ENCODE results near the gene XPO1.

The XPO1 gene

DNA sequence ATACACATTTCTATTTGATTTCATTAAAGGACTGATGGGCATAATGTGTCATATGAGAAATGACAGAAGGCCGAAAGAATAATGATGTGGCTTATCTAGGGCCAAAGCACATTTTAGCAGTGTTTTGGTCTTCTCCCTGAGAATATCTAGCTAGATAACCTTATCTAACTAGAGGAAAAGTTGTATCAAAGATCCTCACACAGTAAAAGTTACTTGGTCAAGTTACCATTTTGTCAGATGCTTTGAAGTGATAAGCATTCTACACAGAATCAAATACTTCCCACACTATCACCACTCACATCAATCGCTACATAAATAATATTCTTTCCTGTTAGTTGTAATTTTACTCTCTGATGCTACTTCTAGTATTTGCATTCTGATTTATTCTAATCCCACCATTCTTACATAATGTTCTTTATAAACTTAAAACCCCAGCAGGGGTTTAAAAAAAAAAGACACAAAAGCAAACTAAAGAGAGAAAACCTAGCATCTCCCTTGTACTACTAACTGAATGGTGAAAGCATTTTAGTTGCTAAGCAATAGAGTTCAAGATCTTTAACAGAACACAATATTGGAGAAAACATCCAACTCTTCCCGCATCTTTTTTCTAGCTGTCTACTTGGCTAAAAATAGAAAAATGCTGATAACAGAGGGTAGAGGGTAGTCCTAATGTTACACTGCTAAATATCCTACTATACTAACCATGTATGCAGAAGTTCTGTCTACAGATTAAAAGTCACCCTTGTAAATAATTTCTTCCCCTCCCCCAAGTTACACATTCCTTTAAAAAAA lies 8.0 kb downstream of the XPO1 start:
- H3K4me1 Mint-ChIP-seq, result peaks cover 27% of the 10 kb centered on the region
- TF ChIP-seq CTCF (IDR thresholded peaks at IDR 0.05), result no peak
- H3K27me3 Mint-ChIP-seq (ENCODE audit: low read depth, poor library complexity), result no peaks in the 10 kb centered on the region
- no peak overlapping the region for H3K4me3 Mint-ChIP-seq
- DNase-seq, result no peak
- no peak overlapping the region for H3K27ac Mint-ChIP-seq
- peaks cover 67% of the 10 kb centered on the region for H3K36me3 Mint-ChIP-seq (ENCODE audit: low read depth)
- H3K9me3 Mint-ChIP-seq, result peaks cover 19% of the 10 kb centered on the region

- no peak for TF ChIP-seq CTCF (IDR thresholded peaks at IDR 0.05)
- Mint-ChIP-seq H3K27ac (peak overlapping the region; percentile 77), H3K27me3 (ENCODE audit: low read depth, poor library complexity) (no peaks in the 10 kb centered on the region), H3K9me3 (no peaks in the 10 kb centered on the region), H3K4me1 (no peaks in the 10 kb centered on the region), H3K36me3 (ENCODE audit: low read depth) (peaks cover 69% of the 10 kb centered on the region), H3K4me3 (no peak overlapping the region)
- DNase-seq, result no peak
Measured at GRCh38 chr2:61520261-61520660, 17.9 kb downstream of the XPO1 start.

GRCh38 chr2:61512768-61513398 lies 25.3 kb downstream of the XPO1 start:
- DNase-seq, result no peak
- H3K4me1 Mint-ChIP-seq, result peaks cover 13% of the 10 kb centered on the region

GRCh38 chr2:61510674-61511671 lies 27.2 kb downstream of the XPO1 start:
- Mint-ChIP-seq H3K9me3 (no peaks in the 10 kb centered on the region), H3K4me1 (peaks cover 13% of the 10 kb centered on the region), H3K27me3 (ENCODE audit: low read depth, poor library complexity) (peaks cover 4% of the 10 kb centered on the region), H3K36me3 (ENCODE audit: low read depth) (peaks cover 80% of the 10 kb centered on the region), H3K27ac (peak overlapping the region; percentile 66), H3K4me3 (no peak overlapping the region)
- TF ChIP-seq CTCF (IDR thresholded peaks at IDR 0.05), result no peak
- no peak for DNase-seq

More at GRCh38 chr2:61512768-61513398, 25.3 kb downstream of the XPO1 start:
- no peaks in the 10 kb centered on the region for H3K9me3 Mint-ChIP-seq
- H3K36me3 Mint-ChIP-seq (ENCODE audit: low read depth), result peaks cover 81% of the 10 kb centered on the region
- H3K4me3 Mint-ChIP-seq, result no peak overlapping the region
- no peak for TF ChIP-seq CTCF (IDR thresholded peaks at IDR 0.05)
- peaks cover 1% of the 10 kb centered on the region for H3K27me3 Mint-ChIP-seq (ENCODE audit: low read depth, poor library complexity)
- H3K27ac Mint-ChIP-seq, result peak overlapping the region; percentile 94

DNA sequence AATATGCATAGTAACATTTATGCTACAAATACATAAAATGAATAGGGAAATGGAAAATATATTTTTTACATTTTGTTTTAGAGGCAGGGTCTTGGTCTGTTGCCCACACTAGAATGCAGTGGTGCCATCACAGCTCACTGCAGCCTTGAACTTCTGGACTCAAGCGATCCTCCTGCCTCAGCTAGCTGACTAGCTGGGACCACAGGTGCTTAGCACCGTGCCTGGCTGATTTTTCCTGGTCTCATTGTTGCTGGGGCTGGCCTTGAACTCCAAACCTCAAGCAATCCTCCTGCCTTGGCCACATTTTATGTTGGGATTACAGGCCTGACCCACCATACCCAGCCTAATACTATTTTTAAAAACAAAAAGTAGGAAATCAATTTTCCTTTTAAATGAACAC lies 33.2 kb downstream of the XPO1 start:
- DNase-seq, result no peak
- Mint-ChIP-seq H3K27ac (no peak overlapping the region), H3K4me1 (no peaks in the 10 kb centered on the region), H3K9me3 (no peaks in the 10 kb centered on the region), H3K36me3 (ENCODE audit: low read depth) (peaks cover 75% of the 10 kb centered on the region), H3K4me3 (no peak overlapping the region), H3K27me3 (ENCODE audit: low read depth, poor library complexity) (peaks cover 4% of the 10 kb centered on the region)
- TF ChIP-seq CTCF (IDR thresholded peaks at IDR 0.05), result no peak

All from nephron progenitor cell (in vitro differentiated cells).